ENCODE data around the gene SLC39A8. TPM values are rescaled to one million over a fixed set of nuclear protein-coding genes. Genes with fewer than 3 reads are reported as not detected.

Gene SLC39A8
- total RNA-seq, 2 donors from 2014 or later: 11.1 to 19.2 TPM

DNA sequence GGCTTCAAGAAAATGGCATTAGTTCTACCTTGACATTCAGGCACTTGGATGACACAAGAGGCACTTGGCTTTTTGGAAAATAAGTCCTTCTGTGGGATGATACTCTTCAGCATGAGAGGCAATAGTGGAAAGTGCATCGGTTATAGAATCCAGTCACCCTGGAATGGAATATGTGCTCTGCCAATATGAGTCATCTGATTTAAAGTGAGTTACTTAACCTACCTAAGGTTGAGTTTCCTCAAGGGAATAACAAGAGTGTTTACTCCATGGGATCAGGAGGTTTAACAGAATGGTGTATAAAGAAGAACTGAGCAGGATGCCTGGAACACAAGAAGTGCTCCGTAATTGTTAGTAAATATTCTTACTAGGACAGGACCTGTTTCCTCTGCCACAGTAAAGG, 10.7 kb downstream of the SLC39A8 start:
- Histone ChIP-seq H3K9me3 (no peaks in the 10 kb centered on the region), H3K27me3 (replicated peaks; ENCODE audit: insufficient read depth) (no peaks in the 10 kb centered on the region), H3K4me1 (replicated peaks) (no peaks in the 10 kb centered on the region), H3K27ac (no peak overlapping the region), H3K36me3 (no peaks in the 10 kb centered on the region), H3K4me3 (no peak overlapping the region)
- 98% methylated on average over 2 of the region's 2 CpGs for WGBS
- no peak for DNase-seq (ENCODE audit: low spot score)
- intact Hi-C loops (cut with DNase I): no loop called here
- TF ChIP-seq POLR2AphosphoS5 (IDR thresholded peaks at IDR 0.05) (no peak), POLR2A (IDR thresholded peaks at IDR 0.05) (no peak)
- TF ChIP-seq, protein P1, sequence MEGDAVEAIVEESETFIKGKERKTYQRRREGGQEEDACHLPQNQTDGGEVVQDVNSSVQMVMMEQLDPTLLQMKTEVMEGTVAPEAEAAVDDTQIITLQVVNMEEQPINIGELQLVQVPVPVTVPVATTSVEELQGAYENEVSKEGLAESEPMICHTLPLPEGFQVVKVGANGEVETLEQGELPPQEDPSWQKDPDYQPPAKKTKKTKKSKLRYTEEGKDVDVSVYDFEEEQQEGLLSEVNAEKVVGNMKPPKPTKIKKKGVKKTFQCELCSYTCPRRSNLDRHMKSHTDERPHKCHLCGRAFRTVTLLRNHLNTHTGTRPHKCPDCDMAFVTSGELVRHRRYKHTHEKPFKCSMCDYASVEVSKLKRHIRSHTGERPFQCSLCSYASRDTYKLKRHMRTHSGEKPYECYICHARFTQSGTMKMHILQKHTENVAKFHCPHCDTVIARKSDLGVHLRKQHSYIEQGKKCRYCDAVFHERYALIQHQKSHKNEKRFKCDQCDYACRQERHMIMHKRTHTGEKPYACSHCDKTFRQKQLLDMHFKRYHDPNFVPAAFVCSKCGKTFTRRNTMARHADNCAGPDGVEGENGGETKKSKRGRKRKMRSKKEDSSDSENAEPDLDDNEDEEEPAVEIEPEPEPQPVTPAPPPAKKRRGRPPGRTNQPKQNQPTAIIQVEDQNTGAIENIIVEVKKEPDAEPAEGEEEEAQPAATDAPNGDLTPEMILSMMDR (IDR thresholded peaks at IDR 0.05): no peak

DNA sequence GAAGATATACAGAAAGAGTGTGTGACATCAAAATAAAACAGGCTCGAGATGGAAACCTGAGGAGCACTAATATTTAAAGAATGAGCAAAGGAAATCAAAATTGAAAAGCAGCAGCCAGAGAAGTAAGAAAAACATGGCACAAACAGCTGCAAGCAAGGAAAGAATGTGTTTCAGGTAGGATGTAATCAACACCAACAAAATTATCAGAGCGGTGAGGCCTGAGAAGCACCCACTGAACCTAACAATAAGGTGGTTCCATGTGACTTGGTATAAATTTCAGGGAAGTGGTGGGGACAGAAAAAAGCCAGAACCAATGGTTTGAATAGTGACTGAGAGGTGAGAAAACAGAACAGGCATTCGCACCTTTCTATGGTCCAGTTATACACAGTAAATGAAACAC, 11.5 kb downstream of the SLC39A8 start:
- WGBS: 97% methylated on average over 3 of the region's 3 CpGs
- H3K27me3 ChIP-seq (replicated peaks; ENCODE audit: insufficient read depth): no peaks in the 10 kb centered on the region
- H3K9me3 ChIP-seq: no peaks in the 10 kb centered on the region
- no peaks in the 10 kb centered on the region for H3K36me3 ChIP-seq
- H3K4me3 ChIP-seq: no peak overlapping the region
- no peak overlapping the region for H3K27ac ChIP-seq
- DNase-seq (ENCODE audit: low spot score): no peak
- no peaks in the 10 kb centered on the region for H3K4me1 ChIP-seq (replicated peaks)
- intact Hi-C loops (cut with DNase I): no loop called here
- TF ChIP-seq, protein P1 (IDR thresholded peaks at IDR 0.05): no peak
- TF ChIP-seq POLR2AphosphoS5 (IDR thresholded peaks at IDR 0.05): no peak
- TF ChIP-seq POLR2A (IDR thresholded peaks at IDR 0.05): no peak

DNA sequence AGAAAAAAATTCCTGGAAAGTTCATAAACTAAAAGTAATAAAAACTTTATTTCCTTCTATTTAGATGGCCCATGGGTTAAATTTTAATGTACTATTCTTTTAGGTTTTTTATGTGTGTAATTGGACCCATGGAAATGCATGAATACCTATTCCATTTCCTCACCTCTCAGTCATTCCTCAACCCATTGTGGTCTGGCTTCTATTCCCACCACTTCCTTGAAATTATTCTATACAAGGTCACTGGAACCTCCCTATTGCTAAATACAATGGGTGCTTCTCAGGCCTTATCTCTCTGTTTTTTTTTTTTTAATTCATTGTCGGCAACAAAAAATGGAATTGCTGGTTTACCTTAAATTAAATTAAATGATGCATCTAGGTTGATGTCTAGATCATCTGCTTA, 17.2 kb downstream of the SLC39A8 start:
- no peak overlapping the region for H3K27ac ChIP-seq

DNA sequence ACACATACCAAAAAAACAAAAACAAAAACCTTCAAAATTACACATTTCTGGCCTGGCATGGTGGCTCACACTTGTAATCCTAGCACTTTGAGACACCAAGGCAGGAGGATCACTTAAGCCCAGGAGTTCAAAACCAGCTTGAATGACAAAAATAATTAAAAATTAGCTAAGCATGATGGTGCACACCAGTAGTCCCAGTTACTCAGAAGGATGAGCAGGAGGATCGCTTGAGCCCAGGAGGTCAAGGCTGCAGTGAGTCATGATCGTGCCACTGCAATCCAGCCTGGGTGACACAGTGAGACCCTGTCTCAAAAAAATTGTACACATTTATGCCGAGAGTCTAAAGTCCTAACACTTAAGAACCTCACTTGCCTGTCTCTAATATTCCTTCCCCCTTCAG, 18.3 kb downstream of the SLC39A8 start:
- no peak overlapping the region for H3K27ac ChIP-seq
- intact Hi-C loops (cut with DNase I): no loop called here
- H3K36me3 ChIP-seq: no peaks in the 10 kb centered on the region
- no peak overlapping the region for H3K4me3 ChIP-seq
- TF ChIP-seq POLR2AphosphoS5 (IDR thresholded peaks at IDR 0.05) (no peak), POLR2A (IDR thresholded peaks at IDR 0.05) (no peak)
- TF ChIP-seq, protein P1 (IDR thresholded peaks at IDR 0.05): no peak
- no peak for DNase-seq (ENCODE audit: low spot score)
- H3K27me3 ChIP-seq (replicated peaks; ENCODE audit: insufficient read depth): no peaks in the 10 kb centered on the region
- WGBS: 93% methylated on average over 3 of the region's 3 CpGs
- no peaks in the 10 kb centered on the region for H3K9me3 ChIP-seq
- no peaks in the 10 kb centered on the region for H3K4me1 ChIP-seq (replicated peaks)

More for the DNA sequence above, 17.2 kb downstream of the SLC39A8 start:
- H3K9me3 ChIP-seq: no peaks in the 10 kb centered on the region
- no peak overlapping the region for H3K4me3 ChIP-seq
- H3K36me3 ChIP-seq: no peaks in the 10 kb centered on the region
- no peaks in the 10 kb centered on the region for H3K4me1 ChIP-seq (replicated peaks)
- intact Hi-C loops (cut with DNase I): no loop called here
- WGBS: 87% methylated on average over 1 of the region's 1 CpG
- no peak for DNase-seq (ENCODE audit: low spot score)
- no peaks in the 10 kb centered on the region for H3K27me3 ChIP-seq (replicated peaks; ENCODE audit: insufficient read depth)
- TF ChIP-seq POLR2A (IDR thresholded peaks at IDR 0.05): no peak
- no peak for TF ChIP-seq POLR2AphosphoS5 (IDR thresholded peaks at IDR 0.05)
- TF ChIP-seq, protein P1 (IDR thresholded peaks at IDR 0.05): no peak

DNA sequence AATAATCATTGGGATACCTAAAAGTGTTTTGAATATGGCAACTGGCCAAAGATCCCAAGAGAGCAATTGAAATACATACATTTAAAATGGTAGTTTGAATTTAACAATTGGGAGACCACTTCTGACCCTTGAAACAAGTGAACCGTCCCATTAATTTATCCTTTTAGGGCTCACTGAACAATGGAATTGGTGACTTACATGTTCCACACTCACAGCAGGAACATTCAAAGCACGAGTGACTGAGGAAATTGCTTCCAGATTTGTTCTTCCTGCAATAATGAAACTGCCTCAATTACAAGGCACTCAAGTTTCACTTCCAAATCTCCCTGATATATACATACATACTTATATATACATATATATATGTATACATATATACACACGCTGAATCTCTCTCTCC, 20.6 kb downstream of the SLC39A8 start:
- H3K36me3 ChIP-seq: no peaks in the 10 kb centered on the region
- no peaks in the 10 kb centered on the region for H3K9me3 ChIP-seq
- no peak for DNase-seq (ENCODE audit: low spot score)
- H3K4me3 ChIP-seq: no peak overlapping the region
- no peak for TF ChIP-seq POLR2AphosphoS5 (IDR thresholded peaks at IDR 0.05)
- TF ChIP-seq, protein P1 (IDR thresholded peaks at IDR 0.05): no peak
- TF ChIP-seq POLR2A (IDR thresholded peaks at IDR 0.05): no peak
- intact Hi-C loops (cut with DNase I): no loop called here
- H3K4me1 ChIP-seq (replicated peaks): no peaks in the 10 kb centered on the region
- H3K27ac ChIP-seq: no peak overlapping the region
- 67% methylated on average over 3 of the region's 3 CpGs for WGBS
- H3K27me3 ChIP-seq (replicated peaks; ENCODE audit: insufficient read depth): no peaks in the 10 kb centered on the region

Data from prostate gland (tissue), 2 donors.